ENCODE results near the gene TOM1L1.

The TOM1L1 gene

GRCh38 chr17:54951286-54951685 lies 50.6 kb downstream of the TOM1L1 start:
- H3K4me3 ChIP-seq (ENCODE audit: low read depth, low read length), result no peak overlapping the region
- no peak for TF ChIP-seq CTCF (IDR thresholded peaks at IDR 0.05; ENCODE audit: insufficient read depth, low read length, missing control alignments)
- CTCF ChIA-PET, result no interaction called here
- DNase-seq (ENCODE audit: low read depth, low spot score), result no peak
- POLR2A ChIA-PET, result no interaction called here

GRCh38 chr17:54956791-54957190 lies 56.1 kb downstream of the TOM1L1 start:
- no peak for DNase-seq (ENCODE audit: low read depth, low spot score)
- TF ChIP-seq CTCF (IDR thresholded peaks at IDR 0.05; ENCODE audit: insufficient read depth, low read length, missing control alignments), result no peak
- H3K4me3 ChIP-seq (ENCODE audit: low read depth, low read length), result no peak overlapping the region
- CTCF ChIA-PET, result no interaction called here
- POLR2A ChIA-PET, result no interaction called here

- no peak for DNase-seq (ENCODE audit: low read depth, low spot score)
- no peak for TF ChIP-seq CTCF (IDR thresholded peaks at IDR 0.05; ENCODE audit: insufficient read depth, low read length, missing control alignments)
- peak overlapping the region; percentile 93 for H3K4me3 ChIP-seq (ENCODE audit: low read depth, low read length)
- ChIA-PET POLR2A (interaction anchor here (0.6 kb wide), 1 partner anchor 188 kb away, joined by 5 read pairs; no protein-coding TSS in a partner anchor), CTCF (interaction anchor here (4.6 kb wide), 1 partner anchor 25 kb away, joined by 22 read pairs; no protein-coding TSS in a partner anchor)
Measured at GRCh38 chr17:54967621-54968261, 67.1 kb downstream of the TOM1L1 start.

GRCh38 chr17:54968262-54968987 lies 67.8 kb downstream of the TOM1L1 start, which contains the start of the genes COX11 and STXBP4:
Gene COX11, minus strand, starts transcription at chr17:54968654. Its CDS starts 8 bp downstream, at chr17:54968646.
Gene STXBP4, plus strand, starts transcription at chr17:54968765. Its CDS starts 17,455 bp downstream, at chr17:54986220.
- CTCF ChIA-PET, result interaction anchor here (1.1 to 4.6 kb wide), 2 partner anchors 11 to 24 kb away, joined by 4 to 22 read pairs; no protein-coding TSS in a partner anchor
- POLR2A ChIA-PET, result interaction anchor here (0.6 to 1.1 kb wide), 2 partner anchors 10 to 187 kb away, joined by 3 to 5 read pairs; no protein-coding TSS in a partner anchor

GRCh38 chr17:54968988-54969332 lies 68.3 kb downstream of the TOM1L1 start:
- CTCF ChIA-PET, result interaction anchor here (1.1 to 4.6 kb wide), 3 partner anchors 11 to 25 kb away, joined by 3 to 22 read pairs (median 4); no protein-coding TSS in a partner anchor
- POLR2A ChIA-PET, result interaction anchor here (1.1 kb wide), 1 partner anchor 11 kb away, joined by 3 read pairs; no protein-coding TSS in a partner anchor
- DNase-seq (ENCODE audit: low read depth, low spot score), result no peak
- TF ChIP-seq CTCF (IDR thresholded peaks at IDR 0.05; ENCODE audit: insufficient read depth, low read length, missing control alignments), result no peak
- H3K4me3 ChIP-seq (ENCODE audit: low read depth, low read length), result peak overlapping the region; percentile 93

More at GRCh38 chr17:54968262-54968987, 67.8 kb downstream of the TOM1L1 start, which contains the start of the genes COX11 and STXBP4:
- peak; percentile 75 for DNase-seq (ENCODE audit: low read depth, low spot score)
- H3K4me3 ChIP-seq (ENCODE audit: low read depth, low read length), result peak within 1 kb of the TSS; percentile 93
- TF ChIP-seq CTCF (IDR thresholded peaks at IDR 0.05; ENCODE audit: insufficient read depth, low read length, missing control alignments), result peak; percentile 35
